ENCODE measurements around the gene EBF3.

DNA sequence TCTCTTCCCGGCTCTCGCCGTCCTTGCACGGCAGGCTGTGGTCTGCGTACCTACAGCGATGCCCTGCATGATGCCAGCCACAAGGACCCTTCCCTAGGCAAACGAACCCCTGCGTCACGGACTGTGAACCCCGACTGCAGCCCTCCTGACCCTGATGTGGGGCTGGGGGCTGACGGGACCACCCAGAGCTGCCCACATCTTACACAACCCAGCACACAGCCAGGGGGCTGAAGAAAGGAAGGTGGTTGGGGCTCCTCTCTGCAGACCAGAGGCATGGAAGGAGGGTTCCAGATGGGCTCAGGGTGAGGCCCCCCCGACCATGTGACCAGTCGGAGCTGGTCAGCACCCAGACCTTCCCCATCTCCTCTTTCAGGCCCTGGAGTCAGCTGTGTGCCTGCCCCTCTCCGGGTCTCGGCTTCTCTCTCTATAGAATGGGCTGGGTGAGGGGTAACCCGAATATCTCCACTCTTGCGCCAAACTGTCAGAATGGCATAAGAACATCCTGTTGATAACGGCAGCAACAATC, 41.4 kb downstream of the EBF3 start:
- TF ChIP-seq, protein P1, sequence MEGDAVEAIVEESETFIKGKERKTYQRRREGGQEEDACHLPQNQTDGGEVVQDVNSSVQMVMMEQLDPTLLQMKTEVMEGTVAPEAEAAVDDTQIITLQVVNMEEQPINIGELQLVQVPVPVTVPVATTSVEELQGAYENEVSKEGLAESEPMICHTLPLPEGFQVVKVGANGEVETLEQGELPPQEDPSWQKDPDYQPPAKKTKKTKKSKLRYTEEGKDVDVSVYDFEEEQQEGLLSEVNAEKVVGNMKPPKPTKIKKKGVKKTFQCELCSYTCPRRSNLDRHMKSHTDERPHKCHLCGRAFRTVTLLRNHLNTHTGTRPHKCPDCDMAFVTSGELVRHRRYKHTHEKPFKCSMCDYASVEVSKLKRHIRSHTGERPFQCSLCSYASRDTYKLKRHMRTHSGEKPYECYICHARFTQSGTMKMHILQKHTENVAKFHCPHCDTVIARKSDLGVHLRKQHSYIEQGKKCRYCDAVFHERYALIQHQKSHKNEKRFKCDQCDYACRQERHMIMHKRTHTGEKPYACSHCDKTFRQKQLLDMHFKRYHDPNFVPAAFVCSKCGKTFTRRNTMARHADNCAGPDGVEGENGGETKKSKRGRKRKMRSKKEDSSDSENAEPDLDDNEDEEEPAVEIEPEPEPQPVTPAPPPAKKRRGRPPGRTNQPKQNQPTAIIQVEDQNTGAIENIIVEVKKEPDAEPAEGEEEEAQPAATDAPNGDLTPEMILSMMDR (IDR thresholded peaks at IDR 0.05) = no peak
- TF ChIP-seq SIN3A (IDR thresholded peaks at IDR 0.05; ENCODE audit: borderline replicate concordance, insufficient read depth, low read depth, low read length) (no peak), POLR2AphosphoS5 (IDR thresholded peaks at IDR 0.05; ENCODE audit: low read depth, low read length) (no peak)
- TF ChIP-seq, protein P2, sequence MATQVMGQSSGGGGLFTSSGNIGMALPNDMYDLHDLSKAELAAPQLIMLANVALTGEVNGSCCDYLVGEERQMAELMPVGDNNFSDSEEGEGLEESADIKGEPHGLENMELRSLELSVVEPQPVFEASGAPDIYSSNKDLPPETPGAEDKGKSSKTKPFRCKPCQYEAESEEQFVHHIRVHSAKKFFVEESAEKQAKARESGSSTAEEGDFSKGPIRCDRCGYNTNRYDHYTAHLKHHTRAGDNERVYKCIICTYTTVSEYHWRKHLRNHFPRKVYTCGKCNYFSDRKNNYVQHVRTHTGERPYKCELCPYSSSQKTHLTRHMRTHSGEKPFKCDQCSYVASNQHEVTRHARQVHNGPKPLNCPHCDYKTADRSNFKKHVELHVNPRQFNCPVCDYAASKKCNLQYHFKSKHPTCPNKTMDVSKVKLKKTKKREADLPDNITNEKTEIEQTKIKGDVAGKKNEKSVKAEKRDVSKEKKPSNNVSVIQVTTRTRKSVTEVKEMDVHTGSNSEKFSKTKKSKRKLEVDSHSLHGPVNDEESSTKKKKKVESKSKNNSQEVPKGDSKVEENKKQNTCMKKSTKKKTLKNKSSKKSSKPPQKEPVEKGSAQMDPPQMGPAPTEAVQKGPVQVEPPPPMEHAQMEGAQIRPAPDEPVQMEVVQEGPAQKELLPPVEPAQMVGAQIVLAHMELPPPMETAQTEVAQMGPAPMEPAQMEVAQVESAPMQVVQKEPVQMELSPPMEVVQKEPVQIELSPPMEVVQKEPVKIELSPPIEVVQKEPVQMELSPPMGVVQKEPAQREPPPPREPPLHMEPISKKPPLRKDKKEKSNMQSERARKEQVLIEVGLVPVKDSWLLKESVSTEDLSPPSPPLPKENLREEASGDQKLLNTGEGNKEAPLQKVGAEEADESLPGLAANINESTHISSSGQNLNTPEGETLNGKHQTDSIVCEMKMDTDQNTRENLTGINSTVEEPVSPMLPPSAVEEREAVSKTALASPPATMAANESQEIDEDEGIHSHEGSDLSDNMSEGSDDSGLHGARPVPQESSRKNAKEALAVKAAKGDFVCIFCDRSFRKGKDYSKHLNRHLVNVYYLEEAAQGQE (IDR thresholded peaks at IDR 0.05; ENCODE audit: insufficient read depth in 1 of 2, low read depth in 2 of 2, low read length in 1 of 2) = no peak
